Cerebellar nuclear complex (tissue), 1 donor: ENCODE measurements around the gene DNHD1.

ENCODE experiments used
- DNase-seq, 2 experiments: peaks; one replicate each; lab custom pipeline; 2025; lab: John Stamatoyannopoulos, UW

DNHD1 gene, protein sequence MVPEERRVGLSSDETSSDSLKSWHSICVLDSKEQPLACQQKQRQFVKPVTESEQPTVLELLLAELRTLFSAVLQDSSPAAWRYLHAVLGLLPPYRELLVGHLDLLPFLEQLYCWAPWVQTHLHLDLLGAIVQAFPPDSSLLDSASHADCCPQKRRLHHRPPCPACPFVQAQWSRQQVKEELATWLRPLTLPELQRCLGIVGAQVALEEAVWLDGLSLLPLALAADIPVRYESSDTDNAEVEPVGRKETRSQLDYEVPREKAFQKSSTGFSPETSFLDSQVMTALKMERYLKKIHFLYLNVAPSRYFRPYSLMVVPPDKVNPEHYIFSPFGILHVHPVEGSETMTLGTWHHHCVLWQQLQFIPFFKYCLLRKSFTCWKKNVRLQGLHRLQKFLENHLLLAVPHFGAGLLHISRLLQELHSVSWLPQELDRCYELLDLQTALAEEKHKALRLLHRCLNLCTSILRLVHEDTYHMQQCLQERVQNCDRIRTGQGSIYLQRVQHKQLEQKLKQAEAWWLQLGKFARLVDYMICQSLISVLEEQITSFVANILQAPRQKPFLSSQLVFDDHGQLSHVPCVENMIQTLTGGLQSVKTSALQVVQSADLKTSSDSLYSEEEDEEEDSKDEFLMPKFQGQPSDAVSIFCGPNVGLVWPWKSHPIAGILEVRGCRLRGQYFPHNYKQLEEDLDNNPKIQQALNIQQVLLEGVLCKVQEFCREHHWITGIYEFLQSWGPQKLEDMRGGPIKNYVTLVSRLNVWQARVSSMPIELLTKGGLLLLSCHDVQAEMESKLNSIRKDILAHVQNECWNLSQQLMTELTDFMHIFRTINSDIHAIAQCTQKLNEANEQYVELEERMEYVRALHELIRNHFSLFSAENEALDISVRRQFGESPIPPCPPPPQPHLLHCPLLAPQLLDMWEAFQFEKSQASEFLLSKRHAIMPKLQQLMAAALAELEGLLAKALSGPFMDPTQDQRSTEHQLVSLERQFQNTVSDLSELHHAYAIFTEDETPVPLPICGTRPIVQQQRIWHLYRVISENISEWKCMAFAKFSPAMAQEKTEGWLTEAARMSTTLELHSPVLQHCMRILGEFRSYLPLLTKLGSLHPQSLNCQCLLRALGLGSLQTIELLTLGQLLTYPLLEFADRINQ (N-terminal part only)

DNA sequence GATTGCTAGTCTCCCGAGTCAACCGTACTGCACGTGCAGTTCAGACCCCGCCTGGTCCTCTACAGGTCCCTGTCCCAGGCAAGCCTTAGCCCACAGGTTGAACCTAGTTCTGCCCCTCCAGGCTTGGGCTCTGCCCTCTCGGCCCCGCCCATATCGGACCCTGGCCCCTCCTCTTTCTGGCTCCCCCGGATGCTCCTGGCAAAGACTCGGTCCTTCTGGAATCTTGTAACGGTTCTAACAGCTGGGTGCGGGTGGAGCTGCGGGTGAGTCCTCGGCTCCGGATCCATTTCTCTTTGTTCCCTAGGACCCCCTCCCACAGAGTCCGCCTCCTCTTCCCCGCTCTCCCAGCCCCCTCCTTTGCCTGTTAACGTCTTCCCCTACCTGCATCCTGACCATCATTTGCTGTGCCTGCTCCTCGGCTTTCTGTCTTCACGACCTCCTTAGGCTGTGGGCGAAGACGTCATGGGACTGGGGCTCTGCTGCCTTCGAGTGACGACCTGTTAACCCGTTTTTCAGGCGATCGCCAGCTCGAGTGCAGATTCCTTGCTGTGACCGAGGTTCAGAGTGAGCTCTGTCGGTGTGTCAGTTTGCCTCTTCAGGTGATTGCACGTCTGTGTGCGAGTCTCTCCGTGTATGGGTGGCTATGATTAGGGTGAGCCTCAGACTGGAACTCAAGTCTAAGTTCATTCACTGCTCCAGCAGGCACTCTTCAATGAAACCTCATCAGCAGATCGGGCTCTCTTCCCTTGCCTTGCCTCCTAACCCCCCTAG is at the start of gene DNHD1:
Gene DNHD1 (plus strand): TSS at position 212 of the 771 bp plus-strand sequence. CDS start 936 bp downstream, outside the sequence.
- no peak for DNase-seq

GRCh38 chr11:6448574-6448973 is 48.5 kb upstream of the DNHD1 start:
- no peak for DNase-seq

GRCh38 chr11:6452219-6452618 is 44.9 kb upstream of the DNHD1 start:
- no peak for DNase-seq

GRCh38 chr11:6453152-6453551 is 43.9 kb upstream of the DNHD1 start:
- no peak for DNase-seq

DNA sequence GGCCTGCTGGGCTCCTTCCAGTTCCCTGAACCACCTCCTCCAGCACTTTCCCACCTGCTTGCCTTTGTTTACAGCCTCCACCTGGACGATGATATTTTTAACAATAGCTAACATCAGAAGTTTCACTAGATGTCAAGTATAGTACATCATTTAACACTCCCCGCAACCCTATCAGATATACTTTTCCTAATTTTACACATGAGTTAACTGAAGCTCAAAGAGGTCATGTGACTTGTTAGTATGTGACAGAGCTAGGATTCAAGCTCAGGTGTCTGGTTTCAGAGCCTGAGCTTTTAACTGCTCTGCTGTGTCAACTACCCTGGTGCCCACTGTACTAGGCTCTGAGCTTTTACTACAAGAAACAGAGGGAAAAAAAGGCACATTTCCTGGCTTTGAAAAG is 42.0 kb upstream of the DNHD1 start:
- DNase-seq, result no peak

- DNase-seq, result no peak
These were observed 40.6 kb upstream of the DNHD1 start for GRCh38 chr11:6456361-6457073.

GRCh38 chr11:6457581-6458320 is 39.3 kb upstream of the DNHD1 start:
- DNase-seq, result no peak

GRCh38 chr11:6458352-6459098 is 38.6 kb upstream of the DNHD1 start:
- no peak for DNase-seq

GRCh38 chr11:6459099-6459450 is 38.0 kb upstream of the DNHD1 start:
- no peak for DNase-seq

DNA sequence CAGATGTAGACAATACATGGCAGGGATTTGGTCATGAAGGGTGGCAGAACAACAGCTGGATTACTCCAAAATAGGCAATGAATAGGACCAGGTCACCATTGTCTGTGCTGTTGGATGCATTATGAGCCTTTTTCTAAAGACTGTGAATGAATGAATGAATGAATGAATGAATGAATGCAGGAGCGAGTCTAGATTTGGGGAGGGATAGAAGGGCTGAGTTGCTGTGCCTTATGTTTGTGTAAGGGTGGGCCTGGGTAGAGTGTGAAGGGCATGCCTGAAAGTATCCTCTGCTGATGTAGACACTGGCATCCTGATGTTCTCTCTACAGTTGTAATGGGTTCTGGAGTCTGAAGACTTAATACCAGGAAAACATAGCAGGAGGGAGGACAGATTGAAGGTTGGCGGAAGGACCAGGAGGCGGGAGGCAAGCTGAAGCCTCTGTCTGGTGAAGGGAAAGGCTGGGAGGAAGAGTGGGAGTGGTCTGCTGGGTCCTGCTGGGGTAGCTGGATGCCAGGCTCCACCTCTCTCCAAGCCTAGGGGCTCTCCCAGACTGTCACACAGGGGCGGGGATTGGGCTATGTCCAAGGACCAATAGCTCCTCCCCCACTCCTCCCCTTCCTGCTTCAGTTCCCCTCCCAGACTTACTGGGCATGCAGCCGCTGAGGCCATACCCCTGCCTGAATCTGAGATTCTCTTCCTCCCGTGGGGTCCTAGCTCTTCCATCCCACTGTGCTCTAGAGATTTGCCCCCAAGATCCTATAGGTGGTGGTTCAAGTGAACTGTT is 28.2 kb upstream of the DNHD1 start:
- DNase-seq, result no peak

DNA sequence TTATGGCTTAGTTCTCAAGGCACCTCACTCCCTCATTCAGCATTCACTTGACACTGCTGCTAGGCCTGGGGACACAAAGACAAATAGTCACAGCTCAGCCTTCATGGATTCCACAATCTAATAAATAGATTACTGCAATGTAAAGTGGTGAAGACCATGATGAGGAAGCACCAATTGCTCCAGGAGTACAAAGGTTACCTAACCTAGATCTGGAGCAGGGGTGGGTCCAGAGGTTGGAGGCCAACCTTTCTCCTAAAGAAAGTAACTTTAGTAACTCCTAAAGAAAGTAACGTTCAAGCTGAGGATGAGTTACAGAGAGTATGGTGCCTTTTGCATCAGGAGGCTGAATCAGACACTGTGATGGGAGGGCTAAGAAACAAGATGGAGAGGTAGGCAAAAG is 27.5 kb upstream of the DNHD1 start:
- no peak for DNase-seq

DNA sequence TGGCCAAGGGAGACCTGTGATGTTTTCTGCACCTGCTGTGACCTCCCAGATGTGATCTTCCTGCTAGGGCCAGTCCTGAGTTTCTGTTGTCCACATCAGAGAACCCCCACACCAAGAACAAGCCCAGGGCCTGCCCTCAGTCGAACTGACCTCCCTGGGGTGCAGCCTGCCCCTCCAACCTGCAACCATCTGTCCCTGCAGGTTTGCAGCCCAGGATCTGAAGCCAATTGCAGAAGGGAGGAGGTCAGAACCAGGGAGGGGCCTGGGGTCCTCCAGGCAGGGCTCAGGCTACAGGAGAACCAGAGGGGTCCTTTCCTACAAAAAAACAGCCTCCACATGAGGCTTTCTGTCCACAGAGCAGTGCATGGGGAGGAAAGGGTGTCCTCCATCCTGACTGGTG is 24.1 kb upstream of the DNHD1 start:
- DNase-seq, result no peak

DNA sequence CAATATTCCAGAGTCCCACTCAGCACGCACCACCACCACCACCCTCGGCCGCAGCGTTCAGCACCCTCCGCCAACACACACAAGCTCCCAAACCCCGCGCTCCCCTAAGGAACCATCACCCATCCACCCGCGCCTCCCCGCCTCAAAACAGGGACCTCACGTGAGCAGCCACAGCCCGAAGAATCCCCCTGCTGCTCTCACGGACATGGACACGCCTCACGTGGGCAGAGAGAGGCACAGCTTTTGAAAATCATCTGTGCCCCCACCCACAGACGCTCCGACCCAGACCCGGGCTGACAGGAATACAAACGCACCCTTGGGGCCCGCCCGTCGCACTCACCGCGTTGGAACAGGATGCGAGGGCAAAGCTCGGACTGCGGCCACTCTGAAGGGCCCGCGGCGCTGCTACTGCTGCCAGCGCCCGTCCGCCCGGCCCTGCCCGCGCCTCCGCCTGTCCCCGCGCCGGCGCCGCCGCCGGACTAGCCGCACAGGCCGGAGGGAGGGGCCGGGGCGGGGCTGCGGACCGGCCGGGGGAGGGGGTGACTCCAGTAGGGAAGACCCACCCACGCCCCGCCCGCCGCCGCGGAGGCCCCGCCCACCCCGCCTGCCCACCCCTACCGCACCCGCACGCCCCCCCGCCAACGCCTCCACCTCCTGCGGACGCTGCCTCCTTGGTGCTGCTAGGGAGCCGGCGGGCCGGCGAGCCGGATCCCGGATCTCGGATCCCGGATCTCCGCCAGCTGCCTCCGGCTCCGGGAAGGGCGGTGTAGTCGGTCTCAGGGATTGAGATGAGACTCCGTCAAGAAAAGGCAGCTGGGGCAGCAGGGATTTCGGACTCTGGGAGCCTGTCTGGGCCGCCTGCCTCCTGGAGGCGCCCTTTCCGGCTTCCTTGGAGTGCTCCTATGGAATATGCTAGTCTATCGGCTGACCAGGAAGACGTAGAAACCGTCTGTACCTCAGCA is 23.3 kb upstream of the DNHD1 start, which contains the start of gene TRIM3:
Gene TRIM3 (minus strand): TSS at position 491 of the 962 bp plus-strand sequence. CDS start 8,246 bp downstream, outside the sequence.
- peak; percentile 16 to 71 for DNase-seq

DNA sequence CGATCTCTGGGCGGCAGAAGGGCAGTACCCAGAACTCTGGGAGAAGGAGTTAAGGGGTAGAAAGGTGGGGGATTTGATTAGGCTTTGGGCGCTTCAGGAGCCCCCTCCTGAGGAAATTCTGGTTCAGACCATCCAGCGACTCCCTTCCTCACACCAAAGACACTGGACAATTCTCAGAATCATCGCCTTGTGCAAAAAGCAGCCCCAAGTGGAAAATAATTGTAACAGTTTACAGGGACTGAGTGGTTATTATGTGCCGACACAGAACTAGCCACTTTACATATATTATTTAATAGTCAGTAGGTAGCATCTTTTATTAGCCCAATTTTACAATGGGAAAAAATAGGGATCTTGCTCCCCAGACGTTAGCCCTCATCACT is 22.7 kb upstream of the DNHD1 start:
- DNase-seq, result no peak

GRCh38 chr11:6474806-6475500 is 22.1 kb upstream of the DNHD1 start:
- DNase-seq, result no peak

GRCh38 chr11:6475936-6476335 is 21.1 kb upstream of the DNHD1 start:
- no peak for DNase-seq

DNA sequence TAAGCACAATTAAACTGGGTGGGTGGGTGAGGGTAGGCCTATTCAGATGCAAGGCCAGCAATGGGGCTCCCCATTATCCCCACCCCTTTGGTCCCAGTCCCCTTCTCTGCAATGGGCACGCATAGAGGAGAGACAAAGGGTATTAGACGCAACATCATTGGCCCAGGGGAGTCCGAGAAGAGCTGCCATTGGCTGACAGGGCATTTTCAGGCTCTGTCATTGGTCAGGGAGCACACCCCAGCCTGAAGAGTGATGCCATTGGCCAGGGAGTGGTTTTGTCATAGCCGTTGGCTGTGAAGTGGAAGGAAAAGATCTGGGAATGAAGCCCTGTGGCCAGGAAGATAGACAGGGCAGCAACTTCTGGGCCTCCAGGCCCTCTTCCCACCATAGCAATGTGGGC is 20.5 kb upstream of the DNHD1 start:
- DNase-seq, result no peak
